Hepatocyte (in vitro differentiated cells): ENCODE measurements around the gene HADH.

Experiments
- CTCF ChIP-seq: fragments of 200-600 bp; sonication (generic); IDR thresholded peaks from 2 replicates; pipeline ENCODE4 v1.5.1; 2016; ENCODE audit warnings: antibody characterized with exemption, mild to moderate bottlenecking; ENCODE audit not compliant: poor library complexity
- EZH2 ChIP-seq: fragments of 200-600 bp; sonication (generic); IDR thresholded peaks from 2 replicates; pipeline ENCODE4 v1.6.1; 2016; ENCODE audit warnings: antibody characterized with exemption, mild to moderate bottlenecking, borderline replicate concordance
- EZH2phosphoT487 ChIP-seq: fragments of 200-600 bp; sonication (generic); IDR thresholded peaks from one replicate; pipeline ENCODE4 v1.6.1; 2018; ENCODE audit warnings: antibody characterized with exemption, mild to moderate bottlenecking, low read depth, moderate library complexity; ENCODE audit not compliant: unreplicated experiment, severe bottlenecking

- TF ChIP-seq CTCF (no peak), EZH2 (no peak), EZH2phosphoT487 (no peak)
Measured at GRCh38 chr4:107956011-107956410, 33.7 kb upstream of the HADH start.
